Neural progenitor cell (in vitro differentiated cells): ENCODE data around the gene ZNF576.

Experiments
- EZH2 ChIP-seq: fragments of 200-600 bp; sonication (generic); IDR thresholded peaks from 2 replicates; pipeline ENCODE4 v1.6.1; 2017; ENCODE audit warnings: antibody characterized with exemption, mild to moderate bottlenecking, moderate library complexity
- TF ChIP-seq, protein P1 (sequence below): fragments of 200-600 bp; sonication (generic); IDR thresholded peaks from 2 replicates; pipeline ENCODE4 v1.5.1; 2017; ENCODE audit warnings: antibody characterized with exemption, mild to moderate bottlenecking

- TF ChIP-seq EZH2: no peak
- TF ChIP-seq, protein P1, sequence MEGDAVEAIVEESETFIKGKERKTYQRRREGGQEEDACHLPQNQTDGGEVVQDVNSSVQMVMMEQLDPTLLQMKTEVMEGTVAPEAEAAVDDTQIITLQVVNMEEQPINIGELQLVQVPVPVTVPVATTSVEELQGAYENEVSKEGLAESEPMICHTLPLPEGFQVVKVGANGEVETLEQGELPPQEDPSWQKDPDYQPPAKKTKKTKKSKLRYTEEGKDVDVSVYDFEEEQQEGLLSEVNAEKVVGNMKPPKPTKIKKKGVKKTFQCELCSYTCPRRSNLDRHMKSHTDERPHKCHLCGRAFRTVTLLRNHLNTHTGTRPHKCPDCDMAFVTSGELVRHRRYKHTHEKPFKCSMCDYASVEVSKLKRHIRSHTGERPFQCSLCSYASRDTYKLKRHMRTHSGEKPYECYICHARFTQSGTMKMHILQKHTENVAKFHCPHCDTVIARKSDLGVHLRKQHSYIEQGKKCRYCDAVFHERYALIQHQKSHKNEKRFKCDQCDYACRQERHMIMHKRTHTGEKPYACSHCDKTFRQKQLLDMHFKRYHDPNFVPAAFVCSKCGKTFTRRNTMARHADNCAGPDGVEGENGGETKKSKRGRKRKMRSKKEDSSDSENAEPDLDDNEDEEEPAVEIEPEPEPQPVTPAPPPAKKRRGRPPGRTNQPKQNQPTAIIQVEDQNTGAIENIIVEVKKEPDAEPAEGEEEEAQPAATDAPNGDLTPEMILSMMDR: no peak
Measured at GRCh38 chr19:43594081-43594697, 2.2 kb upstream of the ZNF576 start.
